ENCODE data around the gene ARMCX4. TPM values are rescaled to one million over a fixed set of nuclear protein-coding genes. Genes with fewer than 3 reads are reported as not detected.
"Not testable (repeated sequence)": the region's sequence is repeated elsewhere in the genome, so short reads cannot be mapped to it uniquely, and the experiment has no call there.

The ARMCX4 gene
- total RNA-seq, 2 donors from 2014 or later: 6.5 to 6.6 TPM

- no peak for TF ChIP-seq POLR2A (IDR thresholded peaks at IDR 0.05)
- intact Hi-C loops (cut with DNase I): no loop called here
- ATAC-seq (no peak), DNase-seq (no peak)
- H3K4me3 ChIP-seq: no peak overlapping the region
- no peaks in the 10 kb centered on the region for H3K9me3 ChIP-seq
- H3K36me3 ChIP-seq (replicated peaks in 1 of 2; ENCODE audit: insufficient read depth in 1 of 2, low read depth in 2 of 2): no peaks in the 10 kb centered on the region
- H3K4me1 ChIP-seq: no peaks in the 10 kb centered on the region
- H3K27me3 ChIP-seq: no peaks in the 10 kb centered on the region
- WGBS, 2 donors: 78 to 88% methylated on average over 2 to 3 of the region's 3 CpGs
- H3K27ac ChIP-seq: no peak overlapping the region
Measured at GRCh38 chrX:101483705-101484104, 1.6 kb upstream of the ARMCX4 start.

DNA sequence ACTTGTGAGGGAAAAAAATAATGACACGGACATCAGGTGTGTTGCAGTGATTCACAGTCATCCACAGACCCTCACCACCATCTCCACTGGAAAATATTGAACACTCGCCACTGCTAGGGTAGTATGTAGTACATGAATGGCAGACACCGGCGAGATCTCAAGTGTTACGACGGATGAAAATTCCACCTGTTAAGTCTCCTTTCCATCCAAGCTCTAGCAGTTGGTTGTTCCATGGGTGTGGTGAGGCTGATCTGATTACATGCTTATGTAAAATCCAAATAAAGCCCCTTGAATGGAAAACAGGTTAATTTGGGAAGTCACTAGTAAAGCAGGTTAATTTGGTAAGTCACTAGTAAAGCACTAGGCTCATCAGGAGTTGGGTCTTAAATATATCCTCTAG lies 1.1 kb upstream of the ARMCX4 start:
- intact Hi-C loops (cut with DNase I): no loop called here
- TF ChIP-seq POLR2A (IDR thresholded peaks at IDR 0.05) (no peak), CTCF (IDR thresholded peaks at IDR 0.05) (no peak)
- Histone ChIP-seq H3K4me1 (no peaks in the 10 kb centered on the region), H3K27ac (no peak overlapping the region), H3K4me3 (no peak overlapping the region), H3K27me3 (no peaks in the 10 kb centered on the region), H3K9me3 (no peaks in the 10 kb centered on the region), H3K36me3 (replicated peaks in 1 of 2; ENCODE audit: insufficient read depth in 1 of 2, low read depth in 2 of 2) (no peaks in the 10 kb centered on the region)
- DNase-seq (no peak), ATAC-seq (no peak)
- 92 to 100% methylated on average over 6 of the region's 6 CpGs for WGBS, 2 donors

DNA sequence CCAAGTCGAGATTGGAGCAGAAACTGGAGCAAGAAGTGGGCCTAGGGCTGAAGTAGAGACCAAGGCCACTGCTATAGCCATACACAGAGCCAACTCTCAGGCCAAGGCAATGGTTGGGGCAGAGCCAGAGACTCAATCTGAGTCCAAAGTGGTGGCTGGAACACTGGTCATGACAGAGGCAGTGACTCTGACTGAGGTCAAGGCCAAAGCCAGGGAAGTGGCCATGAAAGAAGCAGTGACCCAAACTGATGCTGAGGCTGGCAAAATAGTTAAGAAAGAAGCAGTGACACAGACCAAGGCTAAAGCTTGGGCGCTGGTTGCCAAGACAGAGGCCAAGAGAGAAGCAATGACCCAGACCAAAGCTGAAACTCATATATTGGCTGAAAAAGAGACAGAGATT lies 3.5 kb downstream of the ARMCX4 start:
- no peak overlapping the region for H3K4me3 ChIP-seq
- intact Hi-C loops (cut with DNase I): no loop called here
- no peaks in the 10 kb centered on the region for H3K4me1 ChIP-seq
- H3K27ac ChIP-seq: no peak overlapping the region
- H3K36me3 ChIP-seq (replicated peaks in 1 of 2; ENCODE audit: insufficient read depth in 1 of 2, low read depth in 2 of 2): no peaks in the 10 kb centered on the region
- DNase-seq (no peak), ATAC-seq (no peak)
- no peaks in the 10 kb centered on the region for H3K27me3 ChIP-seq
- WGBS, 2 donors: 76 to 83% methylated on average over 1 to 2 of the region's 2 CpGs
- H3K9me3 ChIP-seq: no peaks in the 10 kb centered on the region
- TF ChIP-seq POLR2A (IDR thresholded peaks at IDR 0.05) (no peak), CTCF (IDR thresholded peaks at IDR 0.05) (no peak)

DNA sequence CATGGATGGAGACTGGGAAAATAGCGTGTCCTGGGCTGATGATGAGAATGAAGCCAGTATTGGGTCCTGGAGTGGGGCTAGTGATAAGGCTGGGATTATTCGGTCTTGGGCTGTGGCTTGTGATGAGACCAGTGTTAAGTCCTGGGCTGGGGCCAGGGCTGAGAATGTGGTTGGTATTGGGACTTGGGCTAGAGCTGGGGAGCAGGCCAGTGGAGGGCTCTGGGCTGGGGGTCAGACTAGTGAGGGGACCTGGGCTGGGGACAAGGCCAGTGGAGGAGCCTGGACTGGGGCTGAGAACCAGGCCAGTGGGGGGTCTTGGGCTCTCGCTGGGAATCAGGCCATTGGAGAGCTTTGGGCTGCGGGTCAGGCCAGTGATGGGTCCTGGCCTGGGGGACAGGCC lies 6.7 kb downstream of the ARMCX4 start:
- Histone ChIP-seq H3K36me3 (replicated peaks in 1 of 2; ENCODE audit: insufficient read depth in 1 of 2, low read depth in 2 of 2) (no peaks in the 10 kb centered on the region), H3K4me1 (no peaks in the 10 kb centered on the region), H3K27me3 (no peaks in the 10 kb centered on the region), H3K9me3 (no peaks in the 10 kb centered on the region), H3K27ac (no peak overlapping the region), H3K4me3 (no peak overlapping the region)
- intact Hi-C loops (cut with DNase I): no loop called here
- no peak for DNase-seq
- TF ChIP-seq CTCF (IDR thresholded peaks at IDR 0.05): no peak
- no peak for TF ChIP-seq POLR2A (IDR thresholded peaks at IDR 0.05)
- no peak for ATAC-seq
- WGBS, 2 donors: 95% methylated on average over 4 of the region's 4 CpGs; no CpG with 5 or more reads in 1 of the 2 donors

DNA sequence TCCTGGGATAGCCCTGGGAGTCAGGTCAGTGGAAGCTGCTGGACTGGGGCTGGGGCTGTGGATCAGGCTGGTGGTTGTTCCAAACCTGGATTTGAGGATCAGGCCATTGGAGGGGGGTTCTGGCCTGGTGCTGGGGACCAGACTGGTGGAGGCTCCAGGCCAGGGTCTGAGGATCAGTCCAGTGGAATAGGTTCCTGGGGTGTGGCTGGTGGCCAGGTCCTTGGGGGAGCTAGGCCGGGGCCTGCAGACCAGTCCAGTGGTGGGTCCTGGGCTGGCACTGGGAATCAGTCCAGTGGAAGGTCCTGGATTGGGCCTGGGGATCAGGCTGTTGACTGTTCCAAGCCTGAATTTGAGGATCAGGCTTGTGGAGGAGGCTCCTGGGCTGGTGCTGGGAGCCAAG lies 8.0 kb downstream of the ARMCX4 start:
- H3K4me1 ChIP-seq: no peaks in the 10 kb centered on the region
- no peak overlapping the region for H3K4me3 ChIP-seq
- ATAC-seq (no peak), DNase-seq (no peak)
- no peaks in the 10 kb centered on the region for H3K9me3 ChIP-seq
- no peak for TF ChIP-seq POLR2A (IDR thresholded peaks at IDR 0.05)
- no peak for TF ChIP-seq CTCF (IDR thresholded peaks at IDR 0.05)
- intact Hi-C loops (cut with DNase I): no loop called here
- H3K27me3 ChIP-seq: no peaks in the 10 kb centered on the region
- no peak overlapping the region for H3K27ac ChIP-seq
- no peaks in the 10 kb centered on the region for H3K36me3 ChIP-seq (replicated peaks in 1 of 2; ENCODE audit: insufficient read depth in 1 of 2, low read depth in 2 of 2)
- no CpG with 5 or more reads among the region's 1 CpG for WGBS, 2 donors

- H3K4me1 ChIP-seq; intact Hi-C loops (cut with DNase I): not testable (repeated sequence)
- WGBS, 2 donors: 100% methylated on average over 1 of the region's 1 CpG; no CpG with 5 or more reads in 1 of the 2 donors
Measured at GRCh38 chrX:101502929-101503328, 17.7 kb downstream of the ARMCX4 start.

More at GRCh38 chrX:101502929-101503328, 17.7 kb downstream of the ARMCX4 start:
- not testable (repeated sequence) for H3K27ac ChIP-seq; H3K4me3 ChIP-seq; H3K27me3 ChIP-seq; ATAC-seq; DNase-seq; H3K9me3 ChIP-seq; H3K36me3 ChIP-seq (replicated peaks in 1 of 2; ENCODE audit: insufficient read depth in 1 of 2, low read depth in 2 of 2)

Measured in body of pancreas (tissue), 4 donors.